Parathyroid adenoma (tissue), 2 donors: Measurements from ENCODE around the gene CELSR2.

ENCODE experiments used
- H2AFZ ChIP-seq: fragments of 300-600 bp; sonication (generic); one replicate; pipeline ENCODE4 v1.7.0; 2017; ENCODE audit warnings: antibody characterized with exemption, mild to moderate bottlenecking
- H3K27ac ChIP-seq: fragments of 300-600 bp; sonication (generic); one replicate; pipeline ENCODE4 v1.7.0; 2017
- H3K27me3 ChIP-seq: fragments of 300-600 bp; sonication (generic); one replicate; pipeline ENCODE4 v1.7.0; 2017; ENCODE audit warnings: low read length; ENCODE audit not compliant: control insufficient read depth, insufficient read depth
- H3K36me3 ChIP-seq: fragments of 300-600 bp; sonication (generic); one replicate; pipeline ENCODE4 v1.7.0; 2017; ENCODE audit warnings: low read length; ENCODE audit not compliant: control insufficient read depth, insufficient read depth
- H3K4me1 ChIP-seq: fragments of 300-600 bp; sonication (generic); one replicate; pipeline ENCODE4 v1.7.0; 2017; ENCODE audit warnings: control low read depth
- H3K4me2 ChIP-seq: fragments of 300-600 bp; sonication (generic); one replicate; pipeline ENCODE4 v1.7.0; 2017; ENCODE audit warnings: low read length
- H3K4me3 ChIP-seq: fragments of 300-600 bp; sonication (generic); one replicate; pipeline ENCODE4 v1.7.0; 2017; ENCODE audit warnings: low read depth, low read length
- H3K79me2 ChIP-seq: fragments of 300-600 bp; sonication (generic); one replicate; pipeline ENCODE4 v1.7.0; 2017; ENCODE audit warnings: control low read depth
- H3K9ac ChIP-seq: fragments of 300-600 bp; sonication (generic); one replicate; pipeline ENCODE4 v1.7.0; 2017; ENCODE audit warnings: mild to moderate bottlenecking
- H3K9me3 ChIP-seq: fragments of 300-600 bp; sonication (generic); one replicate; pipeline ENCODE4 v1.7.0; 2017; ENCODE audit warnings: low read length; ENCODE audit not compliant: control insufficient read depth
- CTCF ChIP-seq: fragments of 300-600 bp; sonication (generic); IDR thresholded peaks from one replicate; pipeline ENCODE4 v1.7.0; 2017; ENCODE audit warnings: antibody characterized with exemption, mild to moderate bottlenecking
- donor health status: primary hyperparathyroidism.

Gene CELSR2

DNA sequence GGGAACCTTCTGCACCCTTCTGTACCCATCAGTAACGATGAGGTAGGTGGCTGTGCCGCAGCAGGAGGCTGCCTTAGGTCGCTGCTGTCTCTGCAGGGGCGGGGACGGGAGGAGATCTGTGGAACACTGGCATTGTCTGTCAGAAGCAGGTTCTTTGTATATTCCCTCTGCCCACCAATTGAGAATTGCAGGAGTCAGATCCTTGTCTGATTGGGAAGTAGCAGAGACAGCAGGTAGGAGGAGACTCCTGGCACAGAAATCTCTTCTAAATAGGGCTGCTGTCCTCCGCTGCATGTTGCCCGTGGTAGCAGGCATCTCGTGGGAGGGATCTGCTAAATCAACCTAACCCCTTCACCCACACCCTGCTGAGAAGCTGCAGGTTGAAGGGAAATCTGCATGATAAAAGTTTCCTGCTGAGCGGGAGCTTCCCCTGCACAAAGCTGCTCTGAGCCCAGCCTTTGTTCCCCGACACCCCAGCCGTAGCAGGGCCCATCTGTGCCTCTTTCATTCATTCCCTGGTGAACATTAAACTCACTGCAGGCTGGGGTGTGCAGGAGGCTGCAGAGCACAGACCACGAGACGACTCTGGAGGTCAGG, 19.7 kb upstream of the CELSR2 start:
- H3K27me3 ChIP-seq = no peaks in the 10 kb centered on the region
- no peak for TF ChIP-seq CTCF
- no peak overlapping the region for H3K4me3 ChIP-seq
- H3K9me3 ChIP-seq = no peaks in the 10 kb centered on the region
- no peak overlapping the region for H3K9ac ChIP-seq
- no peak overlapping the region for H2AFZ ChIP-seq
- peaks cover 3% of the 10 kb centered on the region for H3K79me2 ChIP-seq
- H3K4me1 ChIP-seq = peaks cover 3% of the 10 kb centered on the region
- no peak overlapping the region for H3K4me2 ChIP-seq
- no peaks in the 10 kb centered on the region for H3K36me3 ChIP-seq
- H3K27ac ChIP-seq = no peak overlapping the region

DNA sequence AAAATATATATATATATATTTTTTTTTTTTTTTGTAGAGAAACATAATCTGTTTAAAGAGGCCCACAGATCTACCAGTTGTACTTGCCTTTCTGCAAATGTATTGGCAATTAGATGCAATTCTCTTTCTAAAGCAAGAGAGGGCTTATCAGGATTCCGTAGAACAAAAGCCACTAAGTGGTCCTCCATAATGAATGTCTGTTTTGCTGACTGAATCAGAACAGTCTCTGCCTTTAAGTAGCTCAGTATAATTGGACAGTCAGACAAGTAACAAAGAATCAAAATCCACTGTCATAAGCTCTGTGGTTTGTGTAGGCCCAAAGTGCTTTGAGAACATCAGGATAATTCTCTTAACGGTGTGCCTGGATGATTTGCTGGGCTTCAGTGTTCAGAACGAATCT, 18.3 kb upstream of the CELSR2 start:
- H3K9ac ChIP-seq = no peak overlapping the region
- no peak overlapping the region for H3K4me3 ChIP-seq
- no peak overlapping the region for H2AFZ ChIP-seq
- no peaks in the 10 kb centered on the region for H3K27me3 ChIP-seq
- TF ChIP-seq CTCF = no peak
- no peaks in the 10 kb centered on the region for H3K9me3 ChIP-seq
- H3K4me2 ChIP-seq = no peak overlapping the region
- H3K79me2 ChIP-seq = no peaks in the 10 kb centered on the region
- no peaks in the 10 kb centered on the region for H3K36me3 ChIP-seq
- peaks cover 3% of the 10 kb centered on the region for H3K4me1 ChIP-seq
- no peak overlapping the region for H3K27ac ChIP-seq

DNA sequence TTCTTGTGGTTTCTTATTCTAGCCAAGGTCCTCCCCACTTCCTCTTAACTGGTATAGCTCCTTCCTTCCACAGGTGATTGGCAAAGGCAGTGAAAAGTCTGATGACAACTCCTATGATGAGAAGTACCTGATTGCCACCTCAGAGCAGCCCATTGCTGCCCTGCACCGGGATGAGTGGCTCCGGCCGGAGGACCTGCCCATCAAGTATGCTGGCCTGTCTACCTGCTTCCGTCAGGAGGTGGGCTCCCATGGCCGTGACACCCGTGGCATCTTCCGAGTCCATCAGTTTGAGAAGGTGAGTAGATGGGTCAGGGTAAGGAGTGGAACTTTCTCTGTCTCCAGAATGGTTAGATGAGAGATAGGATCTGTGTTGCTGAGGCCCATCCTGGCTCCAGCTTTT, 14.2 kb upstream of the CELSR2 start:
- no peak overlapping the region for H2AFZ ChIP-seq
- no peak overlapping the region for H3K4me3 ChIP-seq
- no peak for TF ChIP-seq CTCF
- H3K27ac ChIP-seq = no peak overlapping the region
- no peaks in the 10 kb centered on the region for H3K79me2 ChIP-seq
- H3K36me3 ChIP-seq = no peaks in the 10 kb centered on the region
- H3K4me1 ChIP-seq = no peaks in the 10 kb centered on the region
- no peak overlapping the region for H3K9ac ChIP-seq
- no peaks in the 10 kb centered on the region for H3K9me3 ChIP-seq
- H3K27me3 ChIP-seq = no peaks in the 10 kb centered on the region
- H3K4me2 ChIP-seq = no peak overlapping the region

DNA sequence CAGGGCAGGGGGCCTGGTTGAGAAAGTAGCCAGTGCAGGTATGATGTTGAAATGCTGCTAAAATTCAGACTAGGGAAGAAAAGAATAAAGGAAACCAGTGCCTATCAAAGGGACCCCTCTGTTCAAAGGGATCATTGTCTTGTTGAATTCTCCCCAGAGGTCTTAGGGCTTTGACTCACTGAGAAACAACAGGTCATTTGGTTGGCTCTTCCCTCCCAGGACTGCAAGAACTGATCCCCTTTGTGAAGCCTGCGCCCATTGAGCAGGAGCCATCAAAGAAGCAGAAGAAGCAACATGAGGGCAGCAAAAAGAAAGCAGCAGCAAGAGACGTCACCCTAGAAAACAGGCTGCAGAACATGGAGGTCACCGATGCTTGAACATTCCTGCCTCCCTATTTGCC, 11.8 kb upstream of the CELSR2 start:
- H3K36me3 ChIP-seq = no peaks in the 10 kb centered on the region
- no peaks in the 10 kb centered on the region for H3K79me2 ChIP-seq
- H2AFZ ChIP-seq = no peak overlapping the region
- no peaks in the 10 kb centered on the region for H3K9me3 ChIP-seq
- no peak overlapping the region for H3K4me2 ChIP-seq
- H3K9ac ChIP-seq = no peak overlapping the region
- H3K4me1 ChIP-seq = peaks cover 2% of the 10 kb centered on the region
- no peak overlapping the region for H3K27ac ChIP-seq
- H3K4me3 ChIP-seq = no peak overlapping the region
- no peak for TF ChIP-seq CTCF
- H3K27me3 ChIP-seq = no peaks in the 10 kb centered on the region

- Histone ChIP-seq H3K36me3 (no peaks in the 10 kb centered on the region), H2AFZ (no peak overlapping the region), H3K9me3 (no peaks in the 10 kb centered on the region)
Measured at GRCh38 chr1:109238382-109238781, 11.0 kb upstream of the CELSR2 start.

More at GRCh38 chr1:109238382-109238781, 11.0 kb upstream of the CELSR2 start:
- Histone ChIP-seq H3K27ac (no peak overlapping the region), H3K9ac (no peak overlapping the region), H3K4me1 (peaks cover 2% of the 10 kb centered on the region), H3K27me3 (no peaks in the 10 kb centered on the region), H3K4me2 (no peak overlapping the region), H3K79me2 (no peaks in the 10 kb centered on the region), H3K4me3 (no peak overlapping the region)
- TF ChIP-seq CTCF = no peak
